ENCODE data around the gene LBP. TPM values are rescaled to one million over a fixed set of nuclear protein-coding genes. Genes with fewer than 3 reads are reported as not detected.
A peak's percentile ranks its signal among the peaks of the same experiment; 100 is the strongest.

The LBP gene
- total and polyA plus RNA-seq, 2 donors (not counting 1 experiment from before 2014, with no cell fraction given) = 0.08 to 0.17 TPM

DNA sequence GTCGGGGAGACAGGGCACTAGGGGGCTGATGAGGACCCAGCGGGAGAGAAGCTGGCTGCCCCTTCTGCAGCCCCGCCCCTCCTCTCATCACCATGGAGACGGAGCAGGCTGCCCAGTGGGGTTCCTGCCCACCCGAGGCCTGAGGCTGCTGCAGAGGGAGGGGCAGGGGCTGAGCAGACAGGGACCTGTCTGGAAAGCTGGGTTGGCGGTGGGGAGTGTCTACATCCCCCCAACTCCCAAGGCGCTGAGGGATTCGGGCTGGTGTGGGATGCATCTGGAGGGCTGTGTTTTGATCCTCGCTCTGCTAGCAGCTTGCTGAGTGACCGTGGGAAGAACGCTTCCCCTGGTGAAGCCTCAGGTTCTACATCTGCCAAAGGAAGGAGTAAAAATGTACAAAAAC lies 43.5 kb upstream of the LBP start:
- no peaks in the 10 kb centered on the region for H4K20me1 ChIP-seq (ENCODE audit: control insufficient read depth, extremely low read depth, insufficient read depth, low read length)
- H3K36me3 ChIP-seq (ENCODE audit: control insufficient read depth, insufficient read depth, low read length) = no peaks in the 10 kb centered on the region
- H2AFZ ChIP-seq (ENCODE audit: low read length) = no peak overlapping the region
- no peak for DNase-seq (ENCODE audit: low read depth in 2 of 2)
- H3K4me3 ChIP-seq (replicated peaks in 1 of 4; ENCODE audit: control extremely low read depth in 1 of 4, insufficient read depth in 1 of 4, low read depth in 3 of 4, low read length in 4 of 4) = no peak overlapping the region
- no peak overlapping the region for H3K4me2 ChIP-seq (ENCODE audit: extremely low read depth, insufficient read depth, low read length)
- H3K9ac ChIP-seq (ENCODE audit: insufficient read depth, low read length) = no peak overlapping the region
- H3K9me3 ChIP-seq (ENCODE audit: control insufficient read depth, insufficient read depth, low read depth, low read length) = no peaks in the 10 kb centered on the region
- H3K27me3 ChIP-seq (ENCODE audit: control insufficient read depth, insufficient read depth, low read length) = peaks cover 23% of the 10 kb centered on the region
- TF ChIP-seq EZH2 (IDR thresholded peaks at IDR 0.05; ENCODE audit: low read length, missing control alignments) = no peak
- TF ChIP-seq, protein P1, sequence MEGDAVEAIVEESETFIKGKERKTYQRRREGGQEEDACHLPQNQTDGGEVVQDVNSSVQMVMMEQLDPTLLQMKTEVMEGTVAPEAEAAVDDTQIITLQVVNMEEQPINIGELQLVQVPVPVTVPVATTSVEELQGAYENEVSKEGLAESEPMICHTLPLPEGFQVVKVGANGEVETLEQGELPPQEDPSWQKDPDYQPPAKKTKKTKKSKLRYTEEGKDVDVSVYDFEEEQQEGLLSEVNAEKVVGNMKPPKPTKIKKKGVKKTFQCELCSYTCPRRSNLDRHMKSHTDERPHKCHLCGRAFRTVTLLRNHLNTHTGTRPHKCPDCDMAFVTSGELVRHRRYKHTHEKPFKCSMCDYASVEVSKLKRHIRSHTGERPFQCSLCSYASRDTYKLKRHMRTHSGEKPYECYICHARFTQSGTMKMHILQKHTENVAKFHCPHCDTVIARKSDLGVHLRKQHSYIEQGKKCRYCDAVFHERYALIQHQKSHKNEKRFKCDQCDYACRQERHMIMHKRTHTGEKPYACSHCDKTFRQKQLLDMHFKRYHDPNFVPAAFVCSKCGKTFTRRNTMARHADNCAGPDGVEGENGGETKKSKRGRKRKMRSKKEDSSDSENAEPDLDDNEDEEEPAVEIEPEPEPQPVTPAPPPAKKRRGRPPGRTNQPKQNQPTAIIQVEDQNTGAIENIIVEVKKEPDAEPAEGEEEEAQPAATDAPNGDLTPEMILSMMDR (conservative IDR thresholded peaks at IDR 0.05 in 1 of 2, IDR thresholded peaks at IDR 0.05 in 1 of 2; ENCODE audit: low read depth in 1 of 2, low read length in 2 of 2) = no peak
- H3K27ac ChIP-seq (ENCODE audit: insufficient read depth, low read length) = no peak overlapping the region
- H3K4me1 ChIP-seq (ENCODE audit: control insufficient read depth, extremely low read depth, insufficient read depth, low read length) = no peaks in the 10 kb centered on the region
- no peaks in the 10 kb centered on the region for H3K79me2 ChIP-seq (ENCODE audit: control insufficient read depth, insufficient read depth, low read length)

DNA sequence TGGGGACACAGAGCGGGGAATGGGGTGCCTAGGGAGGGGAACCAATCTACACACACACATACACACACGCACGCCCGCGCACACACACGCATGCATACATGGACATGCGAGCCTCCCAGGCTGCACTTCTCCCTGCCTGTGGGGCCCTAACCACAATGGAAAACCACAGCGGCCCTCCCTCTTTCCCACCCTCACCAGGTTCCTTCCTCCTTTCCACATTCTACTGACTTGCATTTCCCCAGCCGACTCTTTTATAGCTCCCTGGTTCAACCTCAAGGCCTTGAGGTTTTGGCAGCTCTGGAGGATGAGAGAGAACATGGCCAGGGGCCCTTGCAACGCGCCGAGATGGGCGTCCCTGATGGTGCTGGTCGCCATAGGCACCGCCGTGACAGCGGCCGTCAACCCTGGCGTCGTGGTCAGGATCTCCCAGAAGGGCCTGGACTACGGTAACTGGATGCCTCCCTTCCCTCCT lies 42.3 kb upstream of the LBP start, which contains the start of gene BPI:
TSS of gene BPI (plus strand) at position 249 of the 472 bp plus-strand sequence. CDS start at position 317, 68 bp downstream.
- H2AFZ ChIP-seq (ENCODE audit: low read length) = no peak within 1 kb of the TSS
- H3K27me3 ChIP-seq (ENCODE audit: control insufficient read depth, insufficient read depth, low read length) = peaks cover 23% of the 10 kb centered on the region
- peak in 1 of 2 donors; percentile 48 for DNase-seq (ENCODE audit: low read depth in 2 of 2)
- H3K4me3 ChIP-seq (replicated peaks in 1 of 4; ENCODE audit: control extremely low read depth in 1 of 4, insufficient read depth in 1 of 4, low read depth in 3 of 4, low read length in 4 of 4) = no peak within 1 kb of the TSS
- no peaks in the 10 kb centered on the region for H3K4me1 ChIP-seq (ENCODE audit: control insufficient read depth, extremely low read depth, insufficient read depth, low read length)
- H3K4me2 ChIP-seq (ENCODE audit: extremely low read depth, insufficient read depth, low read length) = no peak within 1 kb of the TSS
- no peaks in the 10 kb centered on the region for H3K36me3 ChIP-seq (ENCODE audit: control insufficient read depth, insufficient read depth, low read length)
- TF ChIP-seq, protein P1 (conservative IDR thresholded peaks at IDR 0.05 in 1 of 2, IDR thresholded peaks at IDR 0.05 in 1 of 2; ENCODE audit: low read depth in 1 of 2, low read length in 2 of 2) = no peak
- TF ChIP-seq EZH2 (IDR thresholded peaks at IDR 0.05; ENCODE audit: low read length, missing control alignments) = no peak
- no peaks in the 10 kb centered on the region for H3K79me2 ChIP-seq (ENCODE audit: control insufficient read depth, insufficient read depth, low read length)
- no peaks in the 10 kb centered on the region for H3K9me3 ChIP-seq (ENCODE audit: control insufficient read depth, insufficient read depth, low read depth, low read length)
- H3K9ac ChIP-seq (ENCODE audit: insufficient read depth, low read length) = no peak within 1 kb of the TSS
- no peak within 1 kb of the TSS for H3K27ac ChIP-seq (ENCODE audit: insufficient read depth, low read length)
- H4K20me1 ChIP-seq (ENCODE audit: control insufficient read depth, extremely low read depth, insufficient read depth, low read length) = no peaks in the 10 kb centered on the region

DNA sequence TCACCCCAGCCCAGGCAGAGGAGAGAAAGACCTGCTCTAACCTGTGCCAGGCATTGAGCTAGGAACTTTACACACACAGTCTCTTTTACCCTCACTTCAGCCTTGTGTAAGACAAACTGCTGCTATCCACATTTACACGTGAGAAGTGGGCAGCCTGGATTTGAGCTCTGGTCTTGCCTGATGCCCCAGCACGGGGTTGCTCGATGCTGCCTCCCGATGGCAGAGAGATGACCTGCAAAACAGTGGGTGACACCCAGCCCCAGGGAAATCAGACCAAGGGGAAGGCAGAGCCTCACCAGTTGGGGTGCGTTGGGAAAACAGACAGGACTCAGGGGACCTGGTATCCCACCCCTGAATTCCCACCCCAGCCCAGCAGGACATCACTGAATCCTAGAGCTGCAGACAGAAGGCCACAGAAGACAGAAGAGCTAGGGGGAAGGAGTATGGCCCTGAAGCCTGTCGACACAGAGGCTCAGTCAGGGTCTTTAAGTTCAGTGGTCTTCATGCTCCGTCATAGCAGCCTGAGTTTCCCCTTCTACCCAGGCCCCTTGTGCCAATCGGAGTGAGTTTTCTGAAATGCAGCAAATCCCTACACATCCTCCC lies 41.3 kb upstream of the LBP start:
- Histone ChIP-seq H3K27ac (ENCODE audit: insufficient read depth, low read length) (no peak overlapping the region), H3K4me1 (ENCODE audit: control insufficient read depth, extremely low read depth, insufficient read depth, low read length) (no peaks in the 10 kb centered on the region), H3K27me3 (ENCODE audit: control insufficient read depth, insufficient read depth, low read length) (peaks cover 24% of the 10 kb centered on the region), H3K4me3 (replicated peaks in 1 of 4; ENCODE audit: control extremely low read depth in 1 of 4, insufficient read depth in 1 of 4, low read depth in 3 of 4, low read length in 4 of 4) (no peak overlapping the region), H3K9ac (ENCODE audit: insufficient read depth, low read length) (no peak overlapping the region), H3K9me3 (ENCODE audit: control insufficient read depth, insufficient read depth, low read depth, low read length) (no peaks in the 10 kb centered on the region), H3K36me3 (ENCODE audit: control insufficient read depth, insufficient read depth, low read length) (no peaks in the 10 kb centered on the region), H3K79me2 (ENCODE audit: control insufficient read depth, insufficient read depth, low read length) (no peaks in the 10 kb centered on the region), H3K4me2 (ENCODE audit: extremely low read depth, insufficient read depth, low read length) (no peak overlapping the region), H2AFZ (ENCODE audit: low read length) (no peak overlapping the region), H4K20me1 (ENCODE audit: control insufficient read depth, extremely low read depth, insufficient read depth, low read length) (no peaks in the 10 kb centered on the region)
- TF ChIP-seq EZH2 (IDR thresholded peaks at IDR 0.05; ENCODE audit: low read length, missing control alignments) = no peak
- TF ChIP-seq, protein P1 (conservative IDR thresholded peaks at IDR 0.05 in 1 of 2, IDR thresholded peaks at IDR 0.05 in 1 of 2; ENCODE audit: low read depth in 1 of 2, low read length in 2 of 2) = peak; percentile 51 to 64
- DNase-seq (ENCODE audit: low read depth in 2 of 2) = peak in 1 of 2 donors; percentile 37

All from fibroblast of lung (primary cell).